HepG2 (cell line): Measurements from ENCODE around the gene CALD1. TPM values are rescaled to one million over a fixed set of nuclear protein-coding genes. Genes with fewer than 3 reads are reported as not detected.

Experiments
- GZF1 ChIP-seq: sonication (generic); formaldehyde crosslinking; IDR thresholded peaks from 2 replicates; pipeline ENCODE4 v1.5.1; 2020; ENCODE audit warnings: mild to moderate bottlenecking, missing genetic modification reagents
- HOXD1 ChIP-seq: sonication (generic); formaldehyde crosslinking; IDR thresholded peaks from 2 replicates; pipeline ENCODE4 v1.5.0; 2020; ENCODE audit warnings: missing genetic modification reagents
- KDM1A ChIP-seq: IDR thresholded peaks from 2 replicates; pipeline ENCODE4 v1.6.1; 2016; ENCODE audit warnings: missing compliant biosample characterization
- KIAA2018 ChIP-seq: sonication (generic); formaldehyde crosslinking; IDR thresholded peaks from 2 replicates; pipeline ENCODE4 v1.5.0; 2020; ENCODE audit warnings: mild to moderate bottlenecking, missing genetic modification reagents, borderline replicate concordance
- KMT2A ChIP-seq: sonication (generic); formaldehyde crosslinking; IDR thresholded peaks from 2 replicates; pipeline ENCODE4 v1.4.0; 2020; ENCODE audit warnings: missing genetic modification reagents
- MNT ChIP-seq: fragments of 450-650 bp; IDR thresholded peaks from 2 replicates; pipeline ENCODE4 v1.6.1; 2016
- PITX1 ChIP-seq: sonication (generic); formaldehyde crosslinking; IDR thresholded peaks from 2 replicates; pipeline ENCODE4 v1.5.1; 2020; ENCODE audit warnings: mild to moderate bottlenecking, missing genetic modification reagents
- ZBTB39 ChIP-seq: sonication (generic); formaldehyde crosslinking; IDR thresholded peaks from 2 replicates; pipeline ENCODE4 v1.5.0; 2020; ENCODE audit warnings: missing genetic modification reagents
- polyA plus RNA-seq, 8 experiments: library from polyadenylated mRNA; depleted of rRNA in 3 of 8; stranded (reverse) in 7 of 8; unstranded in 1 of 8; fragments of >200 nt; fragmentation: Illumina TruSeq in 4 of 8; extraction: Trizol in 4 of 8; gene quantifications; 2 replicates each; pipeline versions ENCODE4 v1.2.1 to v1.2.3, GENCODE V29; 2011 to 2016; ENCODE audit warnings: low read depth in 4 of 8, missing spikeins in 1 of 8, mixed read lengths in 1 of 8; ENCODE audit not compliant: insufficient read depth in 1 of 8
- total RNA-seq, 5 experiments: library from RNA; depleted of rRNA; stranded (reverse); fragments of >200 nt; fragmentation: Illumina TruSeq; extraction: Trizol; gene quantifications; 2 replicates each; pipeline ENCODE4 v1.2.3, GENCODE V29; 2016; ENCODE audit warnings: low read depth in 1 of 5

The CALD1 gene
- total and polyA plus RNA-seq, 2 of the 13 experiments (the other 11 are each of a cell fraction or from before 2014, with no cell fraction given): 53.0 to 112 TPM

GRCh38 chr7:134910214-134910890 lies 130.9 kb downstream of the CALD1 start (continued):
- TF ChIP-seq KIAA2018 (CRISPR knock-in tag) (no peak), KMT2A (CRISPR knock-in tag) (peak; percentile 37; the same call in 1 of the 2 replicates), PITX1 (CRISPR knock-in tag) (peak; percentile 46; the same call in 1 of the 2 replicates), KDM1A (CRISPR knock-in tag) (peak; percentile 84; the same call in 1 of the 2 replicates), GZF1 (CRISPR knock-in tag) (peak; percentile 87), MNT (peak; percentile 77), ZBTB39 (CRISPR knock-in tag) (peak; percentile 72; the same call in 1 of the 2 replicates), HOXD1 (CRISPR knock-in tag) (no peak)
